ENCODE results near the gene C17orf107. TPM values are rescaled to one million over a fixed set of nuclear protein-coding genes. Genes with fewer than 3 reads are reported as not detected.
A peak's percentile ranks its signal among the peaks of the same experiment; 100 is the strongest.

C17orf107 gene
- total RNA-seq, 2 experiments from 2014 or later, result 1.9 to 3.0 TPM

DNA sequence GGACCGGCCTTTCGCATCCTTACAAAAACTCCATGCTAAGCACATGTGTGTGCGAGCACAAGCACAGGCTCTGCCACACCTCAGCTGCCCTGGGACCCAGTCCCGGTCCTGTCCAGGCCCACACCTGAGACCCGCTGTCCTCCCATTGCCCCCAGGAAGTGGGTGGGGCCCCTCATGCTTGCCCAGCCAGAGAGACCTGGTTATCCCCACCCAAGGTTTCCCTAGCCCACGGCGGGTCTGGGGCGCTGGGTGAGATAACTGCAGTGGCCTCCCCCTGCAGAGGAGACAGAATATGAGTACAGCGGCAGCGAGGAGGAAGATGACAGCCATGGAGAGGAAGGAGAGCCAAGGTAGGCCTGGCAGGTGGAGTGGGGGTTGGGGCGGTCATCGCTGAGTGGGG is 12.5 kb upstream of the C17orf107 start:
- POLR2A ChIA-PET, result no interaction called here
- Mint-ChIP-seq H3K36me3 (peaks cover 11% of the 10 kb centered on the region), H3K27ac (no peak overlapping the region), H3K27me3 (no peaks in the 10 kb centered on the region), H3K9me3 (no peaks in the 10 kb centered on the region), H3K4me3 (no peak overlapping the region), H3K4me1 (no peaks in the 10 kb centered on the region)
- DNase-seq (no peak), ATAC-seq (ENCODE audit: low read depth) (no peak)

- POLR2A ChIA-PET, result interaction anchor here (0.6 kb wide), 1 partner anchor 218 kb away, joined by 3 read pairs; no protein-coding TSS in a partner anchor
- H3K9me3 Mint-ChIP-seq, result no peaks in the 10 kb centered on the region
- peaks cover 13% of the 10 kb centered on the region for H3K36me3 Mint-ChIP-seq
- H3K4me1 Mint-ChIP-seq, result no peaks in the 10 kb centered on the region
- no peak overlapping the region for H3K4me3 Mint-ChIP-seq
- H3K27me3 Mint-ChIP-seq, result no peaks in the 10 kb centered on the region
- ATAC-seq (ENCODE audit: low read depth) (no peak), DNase-seq (no peak)
- H3K27ac Mint-ChIP-seq, result no peak overlapping the region
These were observed 11.8 kb upstream of the C17orf107 start for GRCh38 chr17:4887581-4887980.

GRCh38 chr17:4891411-4892410 is 7.6 kb upstream of the C17orf107 start:
- POLR2A ChIA-PET, result interaction anchor here (1.0 kb wide), 2 partner anchors 8 to 120 kb away, joined by 3 read pairs; partner anchors contain the start of genes C17orf107 and TM4SF5
- Mint-ChIP-seq H3K27me3 (no peaks in the 10 kb centered on the region), H3K4me3 (no peak overlapping the region), H3K4me1 (no peaks in the 10 kb centered on the region), H3K9me3 (no peaks in the 10 kb centered on the region), H3K36me3 (peaks cover 11% of the 10 kb centered on the region), H3K27ac (no peak overlapping the region)
- ATAC-seq (ENCODE audit: low read depth) (no peak), DNase-seq (no peak)

DNA sequence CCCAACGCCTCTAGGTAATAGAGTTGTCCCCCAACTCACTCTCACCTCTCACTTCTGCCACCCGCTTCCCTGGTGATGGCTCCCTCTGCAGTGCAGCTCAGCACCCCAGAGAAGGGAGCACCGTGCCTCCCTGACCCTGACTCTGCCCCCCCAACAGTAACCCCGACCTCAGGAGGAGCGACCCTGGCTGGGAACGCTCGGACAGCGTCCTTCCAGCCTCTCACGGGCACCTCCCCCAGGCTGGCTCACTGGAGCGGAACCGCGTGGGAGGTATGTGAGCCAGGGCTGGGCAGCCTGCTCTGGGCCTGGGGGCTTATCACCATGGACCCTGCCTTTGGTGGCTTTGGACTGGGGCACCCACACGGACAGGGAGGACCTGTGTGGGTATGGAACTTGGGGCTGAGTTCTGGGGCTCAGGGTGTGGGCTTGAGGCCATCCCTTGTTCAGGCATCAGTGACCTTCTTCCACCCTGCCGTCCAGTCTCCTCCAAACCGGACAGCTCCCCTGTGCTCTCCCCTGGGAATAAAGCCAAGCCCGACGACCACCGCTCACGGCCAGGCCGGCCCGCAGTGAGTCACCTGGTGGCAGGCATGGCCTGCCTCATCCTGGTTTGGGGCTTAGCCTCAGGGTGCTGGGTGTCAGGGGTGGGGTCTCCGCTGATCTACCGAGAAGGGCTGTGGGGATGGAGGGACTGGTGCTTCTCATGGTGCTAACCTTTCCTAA is 6.7 kb upstream of the C17orf107 start:
- DNase-seq, result no peak
- Mint-ChIP-seq H3K4me3 (no peak overlapping the region), H3K36me3 (peaks cover 7% of the 10 kb centered on the region), H3K4me1 (no peaks in the 10 kb centered on the region), H3K9me3 (no peaks in the 10 kb centered on the region), H3K27me3 (no peaks in the 10 kb centered on the region), H3K27ac (no peak overlapping the region)
- ATAC-seq (ENCODE audit: low read depth), result no peak
- POLR2A ChIA-PET, result no interaction called here

- POLR2A ChIA-PET, result no interaction called here
- no peak overlapping the region for H3K27ac Mint-ChIP-seq
- DNase-seq (no peak), ATAC-seq (ENCODE audit: low read depth) (no peak)
- no peak overlapping the region for H3K4me3 Mint-ChIP-seq
- H3K9me3 Mint-ChIP-seq, result no peaks in the 10 kb centered on the region
- H3K36me3 Mint-ChIP-seq, result peaks cover 7% of the 10 kb centered on the region
- no peaks in the 10 kb centered on the region for H3K4me1 Mint-ChIP-seq
- H3K27me3 Mint-ChIP-seq, result no peaks in the 10 kb centered on the region
These were observed 6.1 kb upstream of the C17orf107 start for GRCh38 chr17:4893272-4893671.

DNA sequence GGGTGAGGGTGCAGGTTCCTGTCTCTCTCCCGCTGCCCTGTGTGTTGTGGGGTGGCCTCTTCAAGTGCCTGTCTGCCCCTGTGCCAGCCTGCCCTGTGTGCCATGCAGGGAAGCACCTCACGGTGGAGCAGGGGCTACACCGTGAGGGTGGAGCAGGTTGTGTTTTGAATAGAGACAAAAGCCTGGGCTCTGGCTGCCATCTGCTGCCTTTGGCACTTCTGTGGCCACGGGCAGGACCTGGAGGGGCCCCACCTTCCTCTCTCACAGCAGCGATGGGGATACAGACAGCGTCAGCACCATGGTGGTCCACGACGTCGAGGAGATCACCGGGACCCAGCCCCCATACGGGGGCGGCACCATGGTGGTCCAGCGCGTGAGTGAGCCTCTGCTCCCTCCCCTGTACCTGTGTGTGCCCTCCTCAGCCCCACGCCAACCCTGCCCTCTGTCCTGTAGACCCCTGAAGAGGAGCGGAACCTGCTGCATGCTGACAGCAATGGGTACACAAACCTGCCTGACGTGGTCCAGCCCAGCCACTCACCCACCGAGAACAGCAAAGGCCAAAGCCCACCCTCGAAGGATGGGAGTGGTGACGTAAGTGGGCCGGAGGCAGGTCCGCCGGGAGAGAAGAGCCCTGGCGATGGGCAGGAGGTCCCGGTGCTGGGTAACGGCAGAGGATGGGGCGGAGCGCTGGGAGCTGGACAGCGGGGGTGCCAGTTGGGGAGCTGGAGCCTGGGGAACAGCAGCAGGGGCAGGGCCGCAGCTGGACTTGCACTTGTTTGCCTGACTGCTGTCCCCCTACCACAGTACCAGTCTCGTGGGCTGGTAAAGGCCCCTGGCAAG is 5.4 kb upstream of the C17orf107 start:
- Mint-ChIP-seq H3K27ac (no peak overlapping the region), H3K9me3 (no peaks in the 10 kb centered on the region), H3K4me3 (no peak overlapping the region), H3K36me3 (peaks cover 7% of the 10 kb centered on the region), H3K4me1 (no peaks in the 10 kb centered on the region), H3K27me3 (no peaks in the 10 kb centered on the region)
- POLR2A ChIA-PET, result no interaction called here
- no peak for DNase-seq
- ATAC-seq (ENCODE audit: low read depth), result no peak

GRCh38 chr17:4895121-4895520 is 4.2 kb upstream of the C17orf107 start:
- ATAC-seq (ENCODE audit: low read depth) (no peak), DNase-seq (no peak)
- Mint-ChIP-seq H3K4me3 (no peak overlapping the region), H3K36me3 (peaks cover 7% of the 10 kb centered on the region), H3K9me3 (no peaks in the 10 kb centered on the region), H3K27me3 (peaks cover 6% of the 10 kb centered on the region), H3K27ac (no peak overlapping the region), H3K4me1 (peaks cover 5% of the 10 kb centered on the region)
- POLR2A ChIA-PET, result no interaction called here

- DNase-seq, result no peak
- Mint-ChIP-seq H3K4me1 (peaks cover 7% of the 10 kb centered on the region), H3K27ac (no peak overlapping the region), H3K36me3 (peaks cover 7% of the 10 kb centered on the region), H3K4me3 (no peak overlapping the region), H3K9me3 (no peaks in the 10 kb centered on the region), H3K27me3 (peaks cover 6% of the 10 kb centered on the region)
- no peak for ATAC-seq (ENCODE audit: low read depth)
- POLR2A ChIA-PET, result no interaction called here
These were observed 3.5 kb upstream of the C17orf107 start for GRCh38 chr17:4895657-4896331.

- Mint-ChIP-seq H3K27ac (no peak overlapping the region), H3K4me3 (no peak overlapping the region), H3K4me1 (peaks cover 7% of the 10 kb centered on the region), H3K9me3 (no peaks in the 10 kb centered on the region), H3K36me3 (peaks cover 7% of the 10 kb centered on the region), H3K27me3 (peaks cover 6% of the 10 kb centered on the region)
- ATAC-seq (ENCODE audit: low read depth), result no peak
- DNase-seq, result no peak
- POLR2A ChIA-PET, result interaction anchor here (1.1 kb wide), 1 partner anchor 183 kb away, joined by 5 read pairs; no protein-coding TSS in a partner anchor
These were observed 2.8 kb upstream of the C17orf107 start for GRCh38 chr17:4896332-4897197.

DNA sequence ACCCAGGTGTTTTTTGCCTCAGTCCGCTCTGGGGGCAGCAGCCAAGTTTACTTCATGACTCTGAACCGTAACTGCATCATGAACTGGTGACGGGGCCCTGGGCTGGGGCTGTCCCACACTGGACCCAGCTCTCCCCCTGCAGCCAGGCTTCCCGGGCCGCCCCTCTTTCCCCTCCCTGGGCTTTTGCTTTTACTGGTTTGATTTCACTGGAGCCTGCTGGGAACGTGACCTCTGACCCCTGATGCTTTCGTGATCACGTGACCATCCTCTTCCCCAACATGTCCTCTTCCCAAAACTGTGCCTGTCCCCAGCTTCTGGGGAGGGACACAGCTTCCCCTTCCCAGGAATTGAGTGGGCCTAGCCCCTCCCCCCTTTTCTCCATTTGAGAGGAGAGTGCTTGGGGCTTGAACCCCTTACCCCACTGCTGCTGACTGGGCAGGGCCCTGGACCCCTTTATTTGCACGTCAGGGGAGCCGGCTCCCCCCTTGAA is 2.1 kb upstream of the C17orf107 start:
- Mint-ChIP-seq H3K4me1 (peaks cover 7% of the 10 kb centered on the region), H3K36me3 (peaks cover 7% of the 10 kb centered on the region), H3K27me3 (peaks cover 6% of the 10 kb centered on the region), H3K4me3 (no peak overlapping the region), H3K27ac (no peak overlapping the region), H3K9me3 (no peaks in the 10 kb centered on the region)
- ATAC-seq (ENCODE audit: low read depth), result no peak
- DNase-seq, result no peak
- POLR2A ChIA-PET, result interaction anchor here (1.1 kb wide), 1 partner anchor 184 kb away, joined by 5 read pairs; no protein-coding TSS in a partner anchor

GRCh38 chr17:4897785-4898184 is 1.6 kb upstream of the C17orf107 start:
- H3K4me3 Mint-ChIP-seq, result no peak overlapping the region
- POLR2A ChIA-PET, result no interaction called here

GRCh38 chr17:4898351-4898750 is 985 bp upstream of the C17orf107 start:
- ATAC-seq (ENCODE audit: low read depth) (no peak), DNase-seq (no peak)
- POLR2A ChIA-PET, result interaction anchor here (1.1 to 1.4 kb wide), 3 partner anchors 36 to 108 kb away, joined by 3 to 8 read pairs (median 3); partner anchors contain the start of genes RNF167 and SLC25A11
- H3K27ac Mint-ChIP-seq, result no peak overlapping the region
- H3K4me3 Mint-ChIP-seq, result peak overlapping the region; percentile 40
- H3K27me3 Mint-ChIP-seq, result peaks cover 6% of the 10 kb centered on the region
- H3K36me3 Mint-ChIP-seq, result peaks cover 5% of the 10 kb centered on the region
- H3K9me3 Mint-ChIP-seq, result no peaks in the 10 kb centered on the region
- peaks cover 17% of the 10 kb centered on the region for H3K4me1 Mint-ChIP-seq

More at GRCh38 chr17:4897785-4898184, 1.6 kb upstream of the C17orf107 start:
- no peak for DNase-seq
- H3K27ac Mint-ChIP-seq, result no peak overlapping the region
- peaks cover 5% of the 10 kb centered on the region for H3K36me3 Mint-ChIP-seq
- H3K9me3 Mint-ChIP-seq, result no peaks in the 10 kb centered on the region
- peaks cover 11% of the 10 kb centered on the region for H3K4me1 Mint-ChIP-seq
- ATAC-seq (ENCODE audit: low read depth), result no peak
- H3K27me3 Mint-ChIP-seq, result peaks cover 6% of the 10 kb centered on the region

Data from activated naive CD8-positive, alpha-beta T cell treated with anti-CD3 and anti-CD28 coated beads, Interleukin-2, amount 10 ng/mL, durations not matched to agents 7 days and 5 days (primary cell).